GM12865 (cell line): Measurements from ENCODE around the gene HELZ2.

Experiments used
- DNase-seq: peaks from one replicate; pipeline ENCODE4 v3.0.0; 2010; ENCODE audit warnings: low read depth
- H3K4me3 ChIP-seq: 2 replicates; pipeline ENCODE4 v1.5.1; 2011; ENCODE audit warnings: mild to moderate bottlenecking, low read depth, low read length, control low read depth
- TF ChIP-seq, protein P1 (sequence below): IDR thresholded peaks from 2 replicates; pipeline ENCODE4 v1.5.1; 2011; ENCODE audit warnings: low read length, control low read depth, low read depth, inconsistent platforms; ENCODE audit not compliant: insufficient read depth; ENCODE audit errors: missing control alignments

Gene HELZ2

DNA sequence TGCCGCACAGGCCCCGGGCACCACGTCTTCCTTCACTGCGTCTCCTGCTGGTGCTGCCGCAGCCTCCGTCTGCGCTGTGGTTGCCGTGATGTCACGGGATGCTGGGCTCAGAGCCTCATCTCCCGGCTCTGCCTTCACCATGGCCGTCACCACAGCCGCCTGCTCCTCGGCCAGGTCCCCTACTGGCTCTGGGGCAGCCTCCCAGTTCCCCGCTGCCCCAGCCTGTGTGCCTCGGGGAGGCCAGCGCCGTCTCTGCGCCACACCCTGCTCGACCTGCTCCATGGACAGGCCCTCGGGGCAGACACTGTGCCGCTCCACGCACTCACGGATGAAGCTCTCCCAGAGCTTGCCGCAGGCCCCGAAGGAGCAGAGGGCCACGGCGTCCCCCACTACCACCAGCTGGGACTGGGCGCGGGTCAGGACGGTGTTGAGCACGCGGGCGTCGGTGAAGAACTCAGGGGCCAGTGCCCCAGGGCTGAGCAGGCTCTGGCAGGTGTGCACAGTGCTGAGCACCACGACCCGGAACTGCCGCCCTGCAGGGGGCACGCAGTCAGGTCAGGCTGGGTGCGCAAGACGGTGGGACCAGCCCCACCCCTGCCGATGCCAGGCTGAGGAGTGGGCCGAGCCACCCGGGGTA lies 8.2 kb downstream of the HELZ2 start:
- no peak for DNase-seq
- TF ChIP-seq, protein P1, sequence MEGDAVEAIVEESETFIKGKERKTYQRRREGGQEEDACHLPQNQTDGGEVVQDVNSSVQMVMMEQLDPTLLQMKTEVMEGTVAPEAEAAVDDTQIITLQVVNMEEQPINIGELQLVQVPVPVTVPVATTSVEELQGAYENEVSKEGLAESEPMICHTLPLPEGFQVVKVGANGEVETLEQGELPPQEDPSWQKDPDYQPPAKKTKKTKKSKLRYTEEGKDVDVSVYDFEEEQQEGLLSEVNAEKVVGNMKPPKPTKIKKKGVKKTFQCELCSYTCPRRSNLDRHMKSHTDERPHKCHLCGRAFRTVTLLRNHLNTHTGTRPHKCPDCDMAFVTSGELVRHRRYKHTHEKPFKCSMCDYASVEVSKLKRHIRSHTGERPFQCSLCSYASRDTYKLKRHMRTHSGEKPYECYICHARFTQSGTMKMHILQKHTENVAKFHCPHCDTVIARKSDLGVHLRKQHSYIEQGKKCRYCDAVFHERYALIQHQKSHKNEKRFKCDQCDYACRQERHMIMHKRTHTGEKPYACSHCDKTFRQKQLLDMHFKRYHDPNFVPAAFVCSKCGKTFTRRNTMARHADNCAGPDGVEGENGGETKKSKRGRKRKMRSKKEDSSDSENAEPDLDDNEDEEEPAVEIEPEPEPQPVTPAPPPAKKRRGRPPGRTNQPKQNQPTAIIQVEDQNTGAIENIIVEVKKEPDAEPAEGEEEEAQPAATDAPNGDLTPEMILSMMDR = no peak
- no peak overlapping the region for H3K4me3 ChIP-seq

DNA sequence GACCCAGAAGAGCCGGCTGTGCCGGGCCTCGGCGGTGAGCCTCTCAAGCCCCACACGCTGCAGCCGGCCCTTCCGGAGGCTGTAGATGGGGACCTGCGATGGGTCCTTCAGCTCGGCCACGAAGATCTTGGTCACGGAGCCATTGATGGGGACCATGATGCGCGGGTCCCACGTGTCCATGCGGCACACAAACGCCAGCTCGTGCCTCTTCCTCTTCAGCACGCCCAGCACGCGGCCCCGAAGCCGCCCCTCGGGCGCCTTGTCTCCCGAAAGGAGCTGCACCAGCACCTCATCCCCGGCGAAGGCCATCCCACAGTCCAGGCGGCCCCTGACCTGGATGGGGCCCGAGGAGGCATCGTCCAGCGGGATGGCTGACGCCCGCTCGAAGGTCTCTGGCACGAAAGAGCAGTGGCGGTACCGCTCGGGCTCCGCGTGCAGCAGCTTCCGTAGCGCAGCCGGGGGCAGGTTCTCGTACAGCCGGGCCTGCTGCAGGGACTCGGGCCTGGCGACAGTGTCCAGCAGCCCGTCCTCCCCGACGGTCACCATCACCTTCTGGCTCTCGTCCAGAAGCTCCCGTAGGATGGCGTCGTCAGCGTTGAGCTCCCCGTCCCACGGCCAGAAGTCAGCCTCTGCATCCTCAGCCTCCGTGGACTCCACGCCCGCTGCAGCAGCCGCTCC lies 8.9 kb downstream of the HELZ2 start:
- no peak overlapping the region for H3K4me3 ChIP-seq
- no peak for DNase-seq
- TF ChIP-seq, protein P1 = no peak

DNA sequence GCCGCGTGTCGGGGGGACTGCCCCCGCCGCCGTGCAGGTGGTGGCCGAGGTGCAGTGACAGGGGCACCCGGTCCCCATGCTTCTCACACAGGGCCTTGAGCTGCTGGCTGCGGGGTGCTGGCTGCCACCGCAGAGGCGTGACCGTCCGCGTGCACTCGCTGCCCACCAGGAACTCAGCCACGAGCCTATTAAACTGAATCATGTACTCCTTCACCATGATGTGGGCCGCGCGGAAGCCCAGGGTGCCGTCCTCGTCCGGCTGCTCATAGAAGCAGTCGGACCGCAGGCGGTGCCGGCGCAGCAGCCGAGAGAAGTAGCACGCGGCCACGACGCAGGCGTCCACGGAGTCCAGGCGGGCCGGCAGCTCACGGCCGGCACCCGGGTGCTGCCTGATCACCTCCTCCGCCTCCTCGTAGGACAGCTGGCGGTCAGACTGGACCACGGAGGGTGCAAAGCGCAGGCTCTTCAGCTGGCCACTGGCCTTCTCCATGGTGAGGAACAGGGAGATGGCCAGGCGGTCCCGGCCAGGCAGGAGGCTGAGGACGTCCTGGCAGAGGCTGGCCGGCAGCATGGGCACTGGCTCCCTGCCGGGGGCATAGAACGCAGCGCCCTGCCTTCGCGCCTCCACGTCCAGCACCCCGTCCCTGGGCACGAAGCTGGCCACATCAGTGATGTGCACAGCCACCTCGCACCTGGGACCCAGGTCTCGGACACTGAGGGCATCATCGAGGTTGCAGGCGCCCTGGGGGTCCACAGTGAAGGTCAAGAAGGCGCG lies 9.8 kb downstream of the HELZ2 start:
- TF ChIP-seq, protein P1 = no peak
- DNase-seq = no peak
- H3K4me3 ChIP-seq = no peak overlapping the region

DNA sequence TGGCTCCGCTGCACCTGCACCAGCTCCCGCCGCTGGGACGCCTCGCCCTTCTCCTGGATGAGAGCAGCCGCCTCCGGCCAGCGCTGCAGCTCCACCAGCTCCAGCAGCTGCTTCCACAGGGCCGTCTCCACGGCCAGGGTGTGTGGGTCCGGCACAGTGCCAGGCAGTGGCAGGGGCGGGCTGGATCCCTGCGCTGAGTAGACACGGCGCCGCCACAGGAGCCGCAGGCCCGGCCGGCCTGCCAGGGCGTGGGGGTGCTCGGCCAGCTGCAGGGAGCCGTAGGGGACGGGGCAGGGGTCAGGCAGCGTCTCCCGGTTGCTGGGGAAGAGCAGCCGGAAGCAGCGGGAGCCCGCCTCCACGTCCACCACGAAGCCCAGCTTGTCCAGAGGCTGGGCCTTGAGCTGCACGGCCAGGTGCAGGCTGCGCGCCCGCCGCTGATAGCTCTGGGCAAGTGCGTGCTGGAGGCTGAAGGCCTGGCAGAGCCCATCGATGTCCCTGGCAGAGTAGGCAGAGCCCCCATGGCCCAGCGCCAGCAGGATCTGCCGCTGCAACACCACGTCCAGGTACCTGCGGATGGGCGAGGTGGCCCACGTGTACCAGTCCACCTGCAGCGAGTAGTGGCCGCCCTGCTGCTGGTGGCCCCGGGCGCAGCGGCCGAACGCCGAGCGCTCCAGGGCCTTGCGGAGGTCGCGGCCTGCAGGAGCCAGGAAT lies 10.7 kb downstream of the HELZ2 start:
- no peak overlapping the region for H3K4me3 ChIP-seq
- TF ChIP-seq, protein P1 = no peak
- DNase-seq = no peak

DNA sequence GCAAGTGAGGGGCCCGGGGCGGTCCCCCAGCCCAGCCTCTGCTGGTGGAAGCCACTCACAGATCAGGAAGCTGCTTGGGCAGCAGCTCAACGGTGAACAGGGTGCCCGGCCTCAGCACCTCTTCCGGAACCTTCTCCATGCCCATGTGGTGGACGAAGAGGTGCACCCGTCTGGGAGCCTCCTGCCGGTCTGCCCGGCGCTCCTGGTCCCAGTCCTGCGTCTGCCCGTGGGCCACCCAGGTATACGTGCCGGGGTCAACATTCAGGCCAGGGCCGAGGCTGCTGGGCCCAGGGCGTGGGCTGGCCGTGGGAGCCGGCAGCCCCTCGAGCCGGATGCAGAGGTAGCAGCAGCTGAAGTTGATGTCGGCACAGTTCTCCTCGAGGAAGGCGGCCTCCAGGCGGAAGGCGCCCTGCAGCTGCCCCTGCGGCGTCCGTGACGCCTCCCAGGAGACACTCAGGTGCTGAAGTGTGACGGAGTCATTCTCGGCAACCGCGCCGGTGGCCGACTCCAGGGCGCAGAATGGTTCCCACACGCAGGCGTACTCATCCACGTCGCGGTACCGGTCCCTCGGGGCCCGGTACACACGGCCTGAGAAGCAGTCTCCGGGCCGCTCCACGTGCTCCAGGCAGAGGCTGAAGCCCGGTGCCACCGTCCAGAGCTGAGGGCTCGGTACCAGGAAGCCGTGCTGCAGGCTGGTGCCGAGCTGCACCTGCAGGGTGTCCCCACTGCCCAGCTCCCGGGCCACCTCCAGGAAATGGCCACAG lies 11.4 kb downstream of the HELZ2 start:
- TF ChIP-seq, protein P1 = no peak
- H3K4me3 ChIP-seq = no peak overlapping the region

More for the DNA sequence above, 11.4 kb downstream of the HELZ2 start:
- DNase-seq = peak; percentile 57
